Measurements from ENCODE around the gene USP10.
"Not testable (repeated sequence)": the region's sequence is repeated elsewhere in the genome, so short reads cannot be mapped to it uniquely, and the experiment has no call there.

USP10 gene

GRCh38 chr16:84673561-84673960 is 26.2 kb upstream of the USP10 start:
- DNase-seq = no peak

DNA sequence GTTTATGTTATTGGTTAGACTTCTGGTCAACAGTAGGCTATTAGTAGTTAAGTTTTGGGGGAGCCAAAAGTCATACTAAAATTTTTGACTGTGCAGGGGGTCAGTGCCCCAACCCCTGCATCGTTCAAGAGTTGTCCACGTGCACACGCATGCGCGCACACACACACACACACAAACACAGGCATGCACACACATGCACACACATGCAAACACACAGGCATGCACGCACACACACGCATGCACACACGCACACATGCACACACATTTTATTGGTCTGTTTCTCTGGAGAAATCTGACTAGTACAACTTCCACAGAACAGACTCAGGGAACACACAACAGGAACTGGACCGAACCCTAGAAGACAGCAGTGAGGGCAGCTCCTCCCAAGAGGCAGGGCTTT is 24.4 kb upstream of the USP10 start:
- DNase-seq = no peak

GRCh38 chr16:84675884-84676283 is 23.9 kb upstream of the USP10 start:
- no peak for DNase-seq

GRCh38 chr16:84677017-84677803 is 22.6 kb upstream of the USP10 start:
- no peak for DNase-seq

- no peak for DNase-seq
Observed at GRCh38 chr16:84677849-84678248, 22.0 kb upstream of the USP10 start.

DNA sequence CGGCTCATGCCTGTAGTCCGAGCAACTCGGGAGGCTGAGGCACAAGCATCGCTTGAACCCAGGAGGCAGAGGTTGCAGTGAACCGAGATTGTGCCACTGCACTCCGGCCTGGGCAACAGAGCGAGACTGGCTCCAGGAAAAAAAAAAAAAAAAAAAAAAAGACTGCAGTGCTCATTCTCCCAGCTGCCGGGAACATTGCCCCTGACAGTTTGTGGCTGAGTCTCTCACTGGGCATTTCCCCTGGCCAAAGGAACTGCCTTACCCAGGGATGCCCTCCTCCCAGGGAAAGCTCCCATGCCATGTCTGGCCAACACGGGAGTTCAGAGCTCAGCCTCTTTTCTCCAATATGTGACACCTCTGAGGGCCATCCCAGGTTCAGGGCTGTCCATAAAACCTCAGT is 21.3 kb upstream of the USP10 start:
- no peak for DNase-seq

GRCh38 chr16:84680165-84680842 is 19.5 kb upstream of the USP10 start:
- no peak for DNase-seq

GRCh38 chr16:84680843-84681629 is 18.8 kb upstream of the USP10 start:
- DNase-seq = no peak

- DNase-seq = no peak
Observed at GRCh38 chr16:84683691-84684591, 15.9 kb upstream of the USP10 start.

- no peak for DNase-seq
Observed at GRCh38 chr16:84684592-84684965, 15.2 kb upstream of the USP10 start.

DNA sequence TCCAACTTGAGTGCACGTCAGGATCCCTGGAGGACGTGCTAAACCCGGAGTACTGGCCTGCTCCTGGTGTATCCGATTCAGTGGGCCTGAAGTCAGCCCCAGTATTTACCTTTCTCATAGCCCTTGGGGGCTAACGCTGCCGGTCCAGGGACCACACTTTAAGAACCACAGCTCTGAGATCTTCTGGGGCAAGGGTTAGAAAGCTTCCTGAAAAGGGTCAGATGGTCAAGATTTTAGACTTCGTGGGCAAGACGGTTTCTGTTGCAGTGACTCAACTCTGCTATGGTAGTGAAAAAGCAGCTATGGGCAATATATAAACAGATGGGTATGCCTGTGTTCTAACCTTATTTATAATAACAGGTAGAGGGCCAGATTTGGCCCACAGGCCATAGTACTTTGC is 14.6 kb upstream of the USP10 start:
- no peak for DNase-seq

DNA sequence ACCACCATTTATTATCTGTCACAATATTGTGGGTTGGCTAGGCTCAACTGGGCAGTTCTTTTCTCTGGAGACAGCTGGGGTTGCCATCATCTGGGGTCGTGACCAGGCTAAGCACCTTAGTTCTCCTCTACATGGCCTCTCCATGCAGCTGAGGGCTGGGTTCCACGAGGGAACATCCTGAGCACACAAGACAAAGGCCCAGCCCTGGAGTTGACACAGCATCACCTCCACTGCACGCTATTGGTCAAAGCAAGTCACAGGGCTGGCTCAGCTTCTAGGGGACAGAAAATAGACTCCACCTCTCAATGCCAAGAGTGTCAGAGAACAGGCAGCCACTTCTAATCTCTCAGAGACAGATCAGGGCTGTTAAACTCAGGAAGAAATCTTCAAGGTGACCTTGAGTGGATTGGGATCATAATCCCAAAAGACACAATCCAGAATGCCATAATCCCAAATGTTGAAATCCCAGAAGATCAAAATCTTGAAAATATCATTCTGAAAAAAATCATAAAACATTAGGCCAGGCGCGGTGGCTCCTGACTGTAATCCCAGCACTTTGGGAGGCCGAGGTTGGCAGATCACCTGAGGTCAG is 13.0 kb upstream of the USP10 start:
- DNase-seq = no peak

DNA sequence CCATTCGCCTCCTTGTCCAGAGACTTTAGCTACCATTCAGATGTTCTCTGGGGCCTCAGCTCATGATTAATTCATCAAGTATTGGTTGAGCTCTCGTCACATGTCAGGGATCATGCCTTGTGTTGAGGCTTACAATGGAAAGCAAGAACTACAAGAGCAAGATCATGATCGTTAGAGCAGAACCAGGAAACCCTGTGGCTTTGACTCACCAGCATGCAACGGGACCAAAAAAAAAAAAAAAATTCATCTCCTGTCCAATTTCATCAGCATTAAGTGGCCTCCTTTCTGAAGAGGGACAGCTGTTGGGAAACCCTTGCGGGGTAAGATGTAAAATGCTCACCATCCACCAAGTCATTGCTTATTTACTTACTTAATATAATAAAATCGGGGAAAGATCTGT is 12.1 kb upstream of the USP10 start:
- DNase-seq = no peak

DNA sequence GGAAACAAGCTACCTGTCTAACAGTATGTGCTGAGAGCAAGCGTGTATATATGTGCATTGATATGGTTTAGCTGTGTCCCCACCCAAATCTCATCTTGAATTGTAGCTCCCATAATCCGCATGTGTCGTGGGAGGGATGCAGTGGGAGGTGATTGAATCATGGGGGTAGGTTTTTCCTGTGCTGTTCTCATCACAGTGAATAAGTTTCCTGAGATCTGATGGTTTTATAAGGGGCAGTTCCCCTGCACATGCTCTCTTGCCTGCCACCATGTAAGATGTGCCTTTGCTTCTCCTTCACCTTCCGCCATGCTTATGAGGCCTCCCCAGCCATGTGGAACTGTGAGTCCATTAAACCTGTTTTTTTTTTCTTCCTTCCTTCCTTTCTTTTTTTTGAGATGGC is 11.6 kb upstream of the USP10 start:
- DNase-seq = not testable (repeated sequence)

GRCh38 chr16:84689111-84689510 is 10.7 kb upstream of the USP10 start:
- DNase-seq = no peak

DNA sequence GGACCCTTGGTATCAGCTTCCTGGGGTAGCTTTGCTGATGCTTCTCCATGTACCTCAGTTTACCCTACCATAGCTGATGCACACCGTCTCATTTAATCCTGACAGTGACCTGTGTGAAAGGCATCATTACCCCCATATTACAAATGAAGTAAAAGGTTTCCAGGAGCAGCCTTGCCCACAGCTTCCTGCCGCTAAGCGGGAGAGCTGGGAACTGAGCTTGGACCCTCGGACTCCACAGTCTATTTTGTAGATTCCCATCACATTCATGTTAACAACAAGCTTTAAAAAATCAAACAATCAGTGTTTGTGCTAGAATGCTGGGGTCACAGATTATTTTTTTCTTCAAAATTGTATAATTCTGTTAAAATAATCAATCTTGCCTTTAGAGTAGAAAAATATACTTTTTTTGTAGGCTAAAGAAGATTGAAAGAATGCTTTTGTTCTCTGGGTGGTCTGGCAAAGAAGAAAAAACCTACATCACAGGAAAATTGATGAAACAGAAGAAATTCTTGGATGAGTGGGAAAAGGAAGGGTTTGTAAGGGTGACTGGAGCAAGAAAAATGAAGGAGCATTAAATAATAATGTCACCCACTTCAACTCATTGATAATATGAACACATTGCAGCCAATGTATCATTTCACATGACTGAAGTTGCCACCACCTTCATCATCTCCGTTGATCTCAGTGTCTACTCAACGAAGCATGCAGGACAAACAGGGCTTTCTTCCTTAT is 9.5 kb upstream of the USP10 start:
- no peak for DNase-seq

- no peak for DNase-seq
Observed at GRCh38 chr16:84692451-84693214, 7.2 kb upstream of the USP10 start.

DNA sequence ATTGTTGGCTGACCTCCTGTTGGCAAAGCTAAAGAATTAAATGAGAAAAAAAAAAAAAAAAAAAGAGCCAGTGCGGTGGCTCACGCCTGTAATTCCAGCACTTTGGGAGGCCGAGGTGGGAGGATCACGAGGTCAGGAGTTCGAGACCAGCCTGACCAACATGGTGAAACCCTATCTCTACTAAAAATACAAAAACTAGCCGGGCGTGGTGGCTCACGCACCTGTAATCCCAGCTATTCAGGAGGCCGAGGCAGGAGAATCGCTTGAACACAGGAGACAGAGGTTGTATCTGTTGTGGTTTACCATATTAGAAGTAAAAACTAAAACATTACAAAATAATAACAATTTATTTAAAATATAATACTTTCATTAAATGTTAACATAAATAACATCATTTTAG is 5.9 kb upstream of the USP10 start:
- DNase-seq = not testable (repeated sequence)

DNA sequence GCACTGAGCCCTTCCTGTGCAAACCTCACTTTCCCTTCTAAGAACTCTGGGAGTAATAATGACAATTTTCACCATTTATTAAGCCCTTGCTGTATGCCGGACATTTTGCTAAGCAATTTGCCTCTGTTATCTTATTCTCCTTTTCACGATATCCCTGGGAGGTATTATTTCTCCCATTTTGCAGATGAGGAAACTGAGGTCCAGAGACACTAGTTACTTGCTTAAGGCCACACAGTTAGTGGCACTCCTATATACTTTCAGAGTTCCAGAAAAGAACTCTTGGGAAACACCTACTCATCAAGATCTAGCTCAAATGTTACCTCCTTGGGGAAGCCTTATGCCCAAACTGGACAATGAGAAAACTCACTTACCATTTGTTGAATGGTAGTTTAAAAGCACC is 4.8 kb upstream of the USP10 start:
- no peak for DNase-seq

DNA sequence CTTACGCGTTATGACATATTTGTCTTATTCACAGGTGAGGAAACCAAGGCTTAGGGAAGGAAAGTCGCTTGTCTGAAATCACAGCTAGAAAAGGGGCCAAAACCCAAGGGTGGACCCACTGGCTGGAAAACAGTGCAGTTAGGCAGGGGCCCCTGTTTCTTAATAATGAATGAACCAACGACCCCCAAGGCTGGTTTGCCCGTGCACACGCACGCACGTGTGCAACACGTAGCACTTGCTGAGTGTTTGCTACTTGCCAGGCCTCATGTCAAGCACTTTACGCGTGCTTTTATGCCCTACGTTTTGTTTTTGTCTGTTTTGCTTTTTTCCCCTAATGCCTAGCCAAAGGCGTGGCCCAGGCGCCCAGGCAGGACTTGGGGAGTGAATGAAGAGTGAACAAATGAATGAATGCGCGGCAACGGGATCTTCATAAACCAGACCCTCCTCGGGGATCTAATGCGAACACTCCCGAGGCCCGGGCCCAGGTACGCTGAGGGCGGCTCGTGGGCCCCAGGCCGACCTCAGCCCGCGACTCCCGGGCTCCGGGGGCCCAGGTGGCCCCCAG is 571 bp upstream of the USP10 start:
- DNase-seq = no peak

Measured in CD4-positive, alpha-beta T cell treated with Interleukin-10 for 1 hour (primary cell).